Uterus (tissue), 4 donors: ENCODE data around the gene AADACL4. TPM values are rescaled to one million over a fixed set of nuclear protein-coding genes. Genes with fewer than 3 reads are reported as not detected.

Experiments used
- DNase-seq, 2 donors: peaks; one replicate each; pipeline ENCODE4 v3.0.0-alpha.2; 2019 to 2020
- H3K27ac ChIP-seq, 2 donors: fragments of 200-600 bp; sonication (generic); 1 replicate in 1 of 2; 2 replicates in 1 of 2; pipeline ENCODE4 v1.5.1; 2016 to 2018
- H3K27me3 ChIP-seq, 2 donors: fragments of 200-600 bp; sonication (generic); one replicate each; pipeline ENCODE4 v1.5.1; 2018 to 2019; ENCODE audit warnings: control low read depth in 1 of 2
- H3K36me3 ChIP-seq, 2 donors: fragments of 200-600 bp; sonication (generic); one replicate each; pipeline ENCODE4 v1.5.1; 2019; ENCODE audit warnings: control low read depth in 1 of 2
- H3K4me1 ChIP-seq, 2 donors: fragments of 200-600 bp; sonication (generic); one replicate each; pipeline ENCODE4 v1.5.1; 2018 to 2019; ENCODE audit warnings: control low read depth in 1 of 2
- H3K4me3 ChIP-seq, 2 donors: fragments of 200-600 bp; sonication (generic); 1 replicate in 1 of 2; 2 replicates in 1 of 2; pipeline ENCODE4 v1.5.1; 2018 to 2019; ENCODE audit warnings: mild to moderate bottlenecking in 1 of 2
- H3K9me3 ChIP-seq, 2 donors: fragments of 200-600 bp; sonication (generic); one replicate each; pipeline ENCODE4 v1.5.1; 2019; ENCODE audit warnings: control low read depth in 1 of 2
- CTCF ChIP-seq, 4 experiments: fragments of 200-600 bp in 2 of 4; fragments of 450-650 bp in 2 of 4; sonication (generic) in 2 of 4; IDR thresholded peaks; one replicate each; pipeline ENCODE4 v1.5.1; 2016 to 2019; ENCODE audit warnings: antibody characterized with exemption in 4 of 4, mild to moderate bottlenecking in 2 of 4, moderate library complexity in 1 of 4
- POLR2A ChIP-seq, 2 donors: fragments of 450-650 bp; IDR thresholded peaks; one replicate each; pipeline ENCODE4 v1.6.1; 2016; ENCODE audit warnings: antibody characterized with exemption in 2 of 2, mild to moderate bottlenecking in 1 of 2, moderate library complexity in 1 of 2
- intact Hi-C: fragments of 100-400 bp; cut with DNase I; formaldehyde crosslinking; loops from one replicate; pipeline ENCODE4 v1.15.1; 2023; ENCODE audit warnings: low total_unique reads
- total RNA-seq, 4 donors: library from RNA; depleted of rRNA in 3 of 4; stranded (reverse); fragments of >200 nt in 3 of 4; gene quantifications; one replicate each; pipeline versions ENCODE4 v1.1.0 to v1.2.4, GENCODE V29; 2014 to 2023
- donor health status: DM: yes; HTN: yes; CAD: no.

Gene AADACL4
- total RNA-seq, 4 donors from 2014 or later, result 0.14 to 0.46 TPM; not detected in 2

- TF ChIP-seq POLR2A (IDR thresholded peaks at IDR 0.05) (no peak), CTCF (IDR thresholded peaks at IDR 0.05) (peak; percentile 87 to 95 (median 90))
- Histone ChIP-seq H3K27ac (no peak overlapping the region), H3K4me1 (no peaks in the 10 kb centered on the region), H3K27me3 (no peaks in the 10 kb centered on the region), H3K36me3 (no peaks in the 10 kb centered on the region), H3K4me3 (no peak overlapping the region), H3K9me3 (no peaks in the 10 kb centered on the region)
- intact Hi-C loops, result loop anchor here (10.0 kb wide), 1 partner anchor 344 kb away; no protein-coding TSS in a partner anchor
- peak; percentile 68 to 72 for DNase-seq
These were observed 14.9 kb downstream of the AADACL4 start for GRCh38 chr1:12658531-12659453.

GRCh38 chr1:12661606-12662219 is 17.8 kb downstream of the AADACL4 start:
- Histone ChIP-seq H3K36me3 (no peaks in the 10 kb centered on the region), H3K4me3 (no peak overlapping the region), H3K27ac (no peak overlapping the region), H3K9me3 (no peaks in the 10 kb centered on the region), H3K27me3 (no peaks in the 10 kb centered on the region), H3K4me1 (no peaks in the 10 kb centered on the region)
- no peak for TF ChIP-seq POLR2A (IDR thresholded peaks at IDR 0.05)
- TF ChIP-seq CTCF (IDR thresholded peaks at IDR 0.05), result no peak
- no peak for DNase-seq
- intact Hi-C loops, result no loop called here

- no peaks in the 10 kb centered on the region for H3K9me3 ChIP-seq
- no peak for DNase-seq
- no peak for TF ChIP-seq POLR2A (IDR thresholded peaks at IDR 0.05)
- no peak for TF ChIP-seq CTCF (IDR thresholded peaks at IDR 0.05)
- H3K4me1 ChIP-seq, result no peaks in the 10 kb centered on the region
- intact Hi-C loops, result no loop called here
- H3K4me3 ChIP-seq, result no peak overlapping the region
- H3K27ac ChIP-seq, result no peak overlapping the region
- no peaks in the 10 kb centered on the region for H3K27me3 ChIP-seq
- no peaks in the 10 kb centered on the region for H3K36me3 ChIP-seq
These were observed 18.7 kb downstream of the AADACL4 start for GRCh38 chr1:12662556-12662955.

- H3K27me3 ChIP-seq, result no peaks in the 10 kb centered on the region
- H3K4me1 ChIP-seq, result no peaks in the 10 kb centered on the region
- no peaks in the 10 kb centered on the region for H3K9me3 ChIP-seq
- no peak for DNase-seq
- H3K27ac ChIP-seq, result no peak overlapping the region
- H3K4me3 ChIP-seq, result no peak overlapping the region
- TF ChIP-seq CTCF (IDR thresholded peaks at IDR 0.05), result no peak
- no peak for TF ChIP-seq POLR2A (IDR thresholded peaks at IDR 0.05)
- no peaks in the 10 kb centered on the region for H3K36me3 ChIP-seq
- intact Hi-C loops, result no loop called here
These were observed 21.6 kb downstream of the AADACL4 start for GRCh38 chr1:12665511-12665910.

GRCh38 chr1:12666141-12666735 is 22.4 kb downstream of the AADACL4 start:
- no peak for DNase-seq
- no peaks in the 10 kb centered on the region for H3K27me3 ChIP-seq
- no peaks in the 10 kb centered on the region for H3K9me3 ChIP-seq
- H3K36me3 ChIP-seq, result no peaks in the 10 kb centered on the region
- intact Hi-C loops, result no loop called here
- no peaks in the 10 kb centered on the region for H3K4me1 ChIP-seq
- no peak overlapping the region for H3K4me3 ChIP-seq
- no peak for TF ChIP-seq CTCF (IDR thresholded peaks at IDR 0.05)
- no peak for TF ChIP-seq POLR2A (IDR thresholded peaks at IDR 0.05)
- no peak overlapping the region for H3K27ac ChIP-seq
